BLaER1 (cell line): ENCODE data around the gene KAZN.

Experiments
- H3K27ac ChIP-seq: shearing (Covaris generic); formaldehyde crosslinking; 2 replicates; pipeline ENCODE4 v1.8.1; 2022
- H3K27me3 ChIP-seq: shearing (Covaris generic); formaldehyde crosslinking; 2 replicates; pipeline ENCODE4 v1.8.1; 2022
- H3K36me3 ChIP-seq: shearing (Covaris generic); formaldehyde crosslinking; 2 replicates; pipeline ENCODE4 v1.8.1; 2022
- H3K4me1 ChIP-seq: shearing (Covaris generic); formaldehyde crosslinking; 2 replicates; pipeline ENCODE4 v1.8.1; 2022
- H3K4me2 ChIP-seq: shearing (Covaris generic); formaldehyde crosslinking; 2 replicates; pipeline ENCODE4 v1.8.1; 2022
- H3K4me3 ChIP-seq: shearing (Covaris generic); formaldehyde crosslinking; 2 replicates; pipeline ENCODE4 v1.8.1; 2022
- H3K9ac ChIP-seq: shearing (Covaris generic); formaldehyde crosslinking; 2 replicates; pipeline ENCODE4 v1.8.1; 2022
- H3K9me3 ChIP-seq: shearing (Covaris generic); formaldehyde crosslinking; 2 replicates; pipeline ENCODE4 v1.8.1; 2022
- H4K20me1 ChIP-seq: shearing (Covaris generic); formaldehyde crosslinking; 2 replicates; pipeline ENCODE4 v1.8.1; 2022
- Cebpa-rat ChIP-seq: shearing (Covaris generic); IDR thresholded peaks from 2 replicates; pipeline ENCODE4 v1.8.1; 2022

Gene KAZN

GRCh38 chr1:14976256-14976655 is 377.8 kb downstream of the KAZN start:
- H3K9me3 ChIP-seq, result peaks cover 16% of the 10 kb centered on the region
- H3K36me3 ChIP-seq, result peaks cover 25% of the 10 kb centered on the region
- H3K4me2 ChIP-seq, result no peak overlapping the region
- no peaks in the 10 kb centered on the region for H3K27me3 ChIP-seq
- no peak overlapping the region for H3K9ac ChIP-seq
- no peak overlapping the region for H3K27ac ChIP-seq
- TF ChIP-seq Cebpa-rat, result no peak
- H3K4me3 ChIP-seq, result no peak overlapping the region
- H4K20me1 ChIP-seq, result peaks cover 35% of the 10 kb centered on the region
- peaks cover 75% of the 10 kb centered on the region for H3K4me1 ChIP-seq

GRCh38 chr1:14977338-14977931 is 378.9 kb downstream of the KAZN start:
- no peak overlapping the region for H3K9ac ChIP-seq
- H3K27ac ChIP-seq, result no peak overlapping the region
- no peaks in the 10 kb centered on the region for H3K27me3 ChIP-seq
- no peak for TF ChIP-seq Cebpa-rat
- H4K20me1 ChIP-seq, result peaks cover 36% of the 10 kb centered on the region
- peaks cover 18% of the 10 kb centered on the region for H3K36me3 ChIP-seq
- H3K4me1 ChIP-seq, result peaks cover 75% of the 10 kb centered on the region
- no peak overlapping the region for H3K4me3 ChIP-seq
- peak overlapping the region; percentile 71 for H3K4me2 ChIP-seq
- H3K9me3 ChIP-seq, result peaks cover 16% of the 10 kb centered on the region

- Histone ChIP-seq H3K4me3 (peak overlapping the region; percentile 38; the same call in 1 of the 2 replicates), H3K4me1 (peaks cover 77% of the 10 kb centered on the region), H3K36me3 (peaks cover 7% of the 10 kb centered on the region; the same call in 1 of the 2 replicates), H3K4me2 (peak overlapping the region; percentile 92), H3K27ac (peak overlapping the region; percentile 46; the same call in 1 of the 2 replicates), H3K9me3 (no peaks in the 10 kb centered on the region), H3K9ac (peak overlapping the region; percentile 48; the same call in 1 of the 2 replicates), H4K20me1 (peaks cover 28% of the 10 kb centered on the region; the same call in 1 of the 2 replicates), H3K27me3 (no peaks in the 10 kb centered on the region)
- no peak for TF ChIP-seq Cebpa-rat
These were observed 382.2 kb downstream of the KAZN start for GRCh38 chr1:14980621-14981218.

- Histone ChIP-seq H3K9me3 (no peaks in the 10 kb centered on the region), H3K27me3 (no peaks in the 10 kb centered on the region), H3K4me3 (no peak overlapping the region), H3K4me2 (peak overlapping the region; percentile 92; the same call in 1 of the 2 replicates), H3K9ac (no peak overlapping the region), H3K36me3 (no peaks in the 10 kb centered on the region), H3K4me1 (peaks cover 75% of the 10 kb centered on the region), H4K20me1 (peaks cover 28% of the 10 kb centered on the region; the same call in 1 of the 2 replicates), H3K27ac (no peak overlapping the region)
- TF ChIP-seq Cebpa-rat, result no peak
These were observed 383.5 kb downstream of the KAZN start for GRCh38 chr1:14982029-14982428.

GRCh38 chr1:14983277-14983676 is 384.8 kb downstream of the KAZN start:
- TF ChIP-seq Cebpa-rat, result no peak

GRCh38 chr1:14986168-14986567 is 387.7 kb downstream of the KAZN start:
- H3K4me1 ChIP-seq, result peaks cover 58% of the 10 kb centered on the region

More at GRCh38 chr1:14983277-14983676, 384.8 kb downstream of the KAZN start:
- Histone ChIP-seq H3K36me3 (no peaks in the 10 kb centered on the region), H3K27ac (no peak overlapping the region), H4K20me1 (peaks cover 22% of the 10 kb centered on the region; the same call in 1 of the 2 replicates), H3K4me1 (peaks cover 75% of the 10 kb centered on the region), H3K9me3 (no peaks in the 10 kb centered on the region), H3K4me3 (no peak overlapping the region), H3K27me3 (no peaks in the 10 kb centered on the region), H3K9ac (no peak overlapping the region), H3K4me2 (no peak overlapping the region)

GRCh38 chr1:14987829-14988603 is 389.5 kb downstream of the KAZN start:
- H3K4me3 ChIP-seq, result no peak overlapping the region
- H3K9me3 ChIP-seq, result no peaks in the 10 kb centered on the region
- H3K36me3 ChIP-seq, result no peaks in the 10 kb centered on the region
- peaks cover 20% of the 10 kb centered on the region; the same call in 1 of the 2 replicates for H4K20me1 ChIP-seq
- H3K9ac ChIP-seq, result peak overlapping the region; percentile 5; the same call in 1 of the 2 replicates
- H3K27ac ChIP-seq, result peak overlapping the region; percentile 49
- peak overlapping the region; percentile 80 for H3K4me2 ChIP-seq
- no peaks in the 10 kb centered on the region for H3K27me3 ChIP-seq
- peaks cover 39% of the 10 kb centered on the region for H3K4me1 ChIP-seq
- no peak for TF ChIP-seq Cebpa-rat

More at GRCh38 chr1:14986168-14986567, 387.7 kb downstream of the KAZN start:
- H3K4me3 ChIP-seq, result no peak overlapping the region
- no peaks in the 10 kb centered on the region for H3K27me3 ChIP-seq
- TF ChIP-seq Cebpa-rat, result no peak
- H3K4me2 ChIP-seq, result no peak overlapping the region
- H3K9ac ChIP-seq, result no peak overlapping the region
- no peak overlapping the region for H3K27ac ChIP-seq
- H3K36me3 ChIP-seq, result no peaks in the 10 kb centered on the region
- H3K9me3 ChIP-seq, result no peaks in the 10 kb centered on the region
- peaks cover 29% of the 10 kb centered on the region; the same call in 1 of the 2 replicates for H4K20me1 ChIP-seq

- no peaks in the 10 kb centered on the region for H3K36me3 ChIP-seq
- H4K20me1 ChIP-seq, result peaks cover 20% of the 10 kb centered on the region; the same call in 1 of the 2 replicates
- H3K4me2 ChIP-seq, result peak overlapping the region; percentile 80
- peak overlapping the region; percentile 49 for H3K27ac ChIP-seq
- H3K9ac ChIP-seq, result peak overlapping the region; percentile 5; the same call in 1 of the 2 replicates
- TF ChIP-seq Cebpa-rat, result no peak
- H3K9me3 ChIP-seq, result no peaks in the 10 kb centered on the region
- H3K4me1 ChIP-seq, result peaks cover 36% of the 10 kb centered on the region
- H3K27me3 ChIP-seq, result no peaks in the 10 kb centered on the region
- H3K4me3 ChIP-seq, result no peak overlapping the region
These were observed 390.2 kb downstream of the KAZN start for GRCh38 chr1:14988636-14989035.

GRCh38 chr1:14989931-14990728 is 391.6 kb downstream of the KAZN start:
- TF ChIP-seq Cebpa-rat, result no peak
- Histone ChIP-seq H3K27me3 (no peaks in the 10 kb centered on the region), H3K27ac (no peak overlapping the region), H3K9ac (no peak overlapping the region), H3K9me3 (no peaks in the 10 kb centered on the region), H3K4me3 (no peak overlapping the region), H3K4me1 (peaks cover 51% of the 10 kb centered on the region), H4K20me1 (peaks cover 35% of the 10 kb centered on the region), H3K36me3 (no peaks in the 10 kb centered on the region), H3K4me2 (no peak overlapping the region)
